ENCODE measurements around the gene OR2AK2. TPM values are rescaled to one million over a fixed set of nuclear protein-coding genes. Genes with fewer than 3 reads are reported as not detected.

Gene OR2AK2
- total RNA-seq, 1 experiment from 2014 or later = not detected

DNA sequence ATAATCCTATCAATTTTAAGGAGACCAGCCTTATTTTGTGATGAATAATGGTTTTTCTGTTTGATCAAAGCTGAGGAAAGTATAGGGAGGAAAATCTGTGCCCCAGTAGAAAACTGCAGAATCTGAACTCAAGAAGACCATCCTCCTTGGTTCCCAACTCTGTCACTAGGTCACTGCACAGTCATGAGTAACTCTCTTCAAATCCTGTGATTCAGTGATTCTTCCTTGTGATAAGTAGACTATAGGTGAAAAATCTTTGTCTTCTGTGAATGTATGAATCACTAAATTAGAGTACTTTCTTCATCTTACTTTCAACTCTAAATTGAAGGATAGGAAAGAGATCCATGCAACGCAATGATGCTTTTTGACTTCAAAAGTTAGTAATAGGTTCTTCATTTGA lies 35.1 kb downstream of the OR2AK2 start:
- no peak overlapping the region for H3K4me3 ChIP-seq
- no peak for DNase-seq

DNA sequence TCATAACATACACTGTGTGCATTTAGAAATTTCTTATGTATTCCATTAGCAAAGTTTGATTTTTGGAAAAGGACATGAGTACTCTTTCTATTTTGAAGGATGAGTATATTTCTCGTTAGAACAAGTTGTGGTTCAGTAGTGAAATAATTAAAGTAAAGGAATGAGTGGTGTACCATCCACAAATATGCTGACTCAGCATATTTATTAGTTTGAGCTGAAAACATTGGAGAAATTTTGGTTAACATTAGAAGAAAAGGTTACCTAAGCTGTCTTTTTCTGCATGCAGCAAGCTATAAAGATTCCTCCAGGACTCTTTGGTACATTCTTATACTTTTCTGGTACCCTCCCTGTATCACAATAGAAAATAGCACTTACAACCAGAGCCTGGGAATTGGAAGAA lies 42.7 kb downstream of the OR2AK2 start:
- DNase-seq = no peak
- H3K27me3 ChIP-seq = no peaks in the 10 kb centered on the region
- H3K36me3 ChIP-seq = no peaks in the 10 kb centered on the region
- H3K9me3 ChIP-seq = peaks cover 27% of the 10 kb centered on the region
- no peak overlapping the region for H3K4me3 ChIP-seq

More for the DNA sequence above, 35.1 kb downstream of the OR2AK2 start:
- no peaks in the 10 kb centered on the region for H3K9me3 ChIP-seq
- no peaks in the 10 kb centered on the region for H3K27me3 ChIP-seq
- no peaks in the 10 kb centered on the region for H3K36me3 ChIP-seq

DNA sequence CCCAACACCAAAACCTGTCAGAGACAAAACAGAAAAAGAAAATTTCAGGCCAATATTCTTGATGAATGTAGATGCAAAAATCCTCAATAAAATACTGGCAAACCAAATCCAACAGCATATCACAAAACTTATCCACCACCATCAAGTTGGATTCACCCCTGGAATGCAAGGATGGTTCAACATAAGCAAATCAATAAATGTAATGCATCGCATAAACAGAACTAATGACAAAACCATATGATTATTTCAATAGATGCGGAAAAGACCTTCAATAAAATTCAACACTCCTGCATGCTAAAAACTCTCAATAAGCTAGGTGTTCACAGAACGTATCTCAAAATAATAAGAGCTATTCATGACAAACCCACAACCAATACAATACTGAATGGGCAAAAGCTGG lies 44.6 kb downstream of the OR2AK2 start:
- Histone ChIP-seq H3K36me3 (no peaks in the 10 kb centered on the region), H3K27me3 (no peaks in the 10 kb centered on the region), H3K4me3 (no peak overlapping the region), H3K9me3 (peaks cover 27% of the 10 kb centered on the region)
- no peak for DNase-seq

DNA sequence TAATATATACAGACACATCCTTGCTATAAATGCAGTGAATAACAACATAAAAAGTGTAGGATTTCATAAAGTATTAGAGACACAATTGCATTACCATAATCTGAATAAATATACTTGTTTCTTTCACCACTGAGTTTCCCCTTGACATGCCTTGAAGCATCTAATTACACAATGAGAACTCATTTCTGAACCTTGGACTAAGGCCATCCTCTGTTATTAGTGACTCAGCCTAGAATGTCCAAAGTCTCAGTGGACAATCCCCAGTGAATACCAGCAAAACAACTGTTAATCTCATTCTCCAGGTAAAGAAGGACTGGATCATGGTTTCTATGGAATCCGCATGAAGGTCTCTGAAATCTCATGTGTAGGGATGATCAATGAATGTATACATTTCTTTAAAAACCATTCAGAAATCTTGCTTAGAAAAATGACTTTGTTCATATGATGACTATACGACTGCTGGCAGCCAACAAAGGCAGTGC lies 48.2 kb downstream of the OR2AK2 start, which contains the start of gene OR2L5:
Gene OR2L5 (plus strand): TSS at position 432 of the 482 bp plus-strand sequence. CDS start 8,288 bp downstream, outside the sequence.
- Histone ChIP-seq H3K4me3 (no peak within 1 kb of the TSS), H3K36me3 (no peaks in the 10 kb centered on the region), H3K27me3 (no peaks in the 10 kb centered on the region), H3K9me3 (peaks cover 23% of the 10 kb centered on the region)
- DNase-seq = no peak

DNA sequence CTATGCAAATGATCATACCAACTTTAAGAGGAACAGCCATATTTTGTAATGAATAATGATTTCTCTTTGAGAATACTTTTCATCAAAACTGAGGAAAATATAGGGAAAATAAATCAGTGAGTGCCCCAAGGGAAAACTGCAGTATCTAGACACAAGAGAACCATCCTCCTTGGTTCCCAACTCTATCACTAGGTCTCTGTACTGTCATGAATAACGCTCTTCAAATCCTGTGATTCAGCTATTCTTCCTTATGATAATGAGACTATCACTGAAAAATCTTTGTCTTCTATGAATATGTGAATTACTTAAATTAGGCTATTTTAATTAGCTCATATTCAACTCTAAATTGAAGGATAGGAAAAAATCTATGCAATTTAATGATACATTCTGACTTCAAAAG lies 50.8 kb downstream of the OR2AK2 start:
- no peaks in the 10 kb centered on the region for H3K36me3 ChIP-seq
- no peak overlapping the region for H3K4me3 ChIP-seq
- no peaks in the 10 kb centered on the region for H3K27me3 ChIP-seq
- DNase-seq = no peak
- H3K9me3 ChIP-seq = peaks cover 5% of the 10 kb centered on the region

Other genes with a start within 250 kb of the OR2AK2 start
- not detected in 2 replicates for gene OR6F1, start 248.6 kb upstream of the OR2AK2 start, total RNA-seq (2014; rRNA removed; shearing (Covaris generic); ENCODE audit: low replicate concordance)
- not detected in 2 replicates for gene OR14K1, start 226.6 kb upstream of the OR2AK2 start, total RNA-seq (2014; rRNA removed; shearing (Covaris generic); ENCODE audit: low replicate concordance)
- not detected in 2 replicates for gene OR14A2, start 217.1 kb upstream of the OR2AK2 start, total RNA-seq (2014; rRNA removed; shearing (Covaris generic); ENCODE audit: low replicate concordance)
- gene OR1C1, start 204.7 kb upstream of the OR2AK2 start, total RNA-seq (2014; rRNA removed; shearing (Covaris generic); ENCODE audit: low replicate concordance) = not detected in 2 replicates
- not detected in 2 replicates for gene OR14A16, start 141.1 kb upstream of the OR2AK2 start, total RNA-seq (2014; rRNA removed; shearing (Covaris generic); ENCODE audit: low replicate concordance)
- gene OR11L1, start 123.3 kb upstream of the OR2AK2 start, total RNA-seq (2014; rRNA removed; shearing (Covaris generic); ENCODE audit: low replicate concordance) = not detected in 2 replicates
- gene TRIM58, start 108.0 kb upstream of the OR2AK2 start, total RNA-seq (2014; rRNA removed; shearing (Covaris generic); ENCODE audit: low replicate concordance) = 10.8 and 13.7 TPM in 2 replicates
- 1.7 and 4.0 TPM in 2 replicates for gene OR2W3, start 69.6 kb upstream of the OR2AK2 start, total RNA-seq (2014; rRNA removed; shearing (Covaris generic); ENCODE audit: low replicate concordance)
- not detected in 2 replicates for gene OR2T8, start 45.0 kb upstream of the OR2AK2 start, total RNA-seq (2014; rRNA removed; shearing (Covaris generic); ENCODE audit: low replicate concordance)
- gene OR2AJ1, start 40.3 kb upstream of the OR2AK2 start, total RNA-seq (2014; rRNA removed; shearing (Covaris generic); ENCODE audit: low replicate concordance) = not detected in 2 replicates
- not detected in 2 replicates for gene OR2L8, start 16.4 kb upstream of the OR2AK2 start, total RNA-seq (2014; rRNA removed; shearing (Covaris generic); ENCODE audit: low replicate concordance)
- gene OR2L5, start 48.4 kb downstream of the OR2AK2 start, total RNA-seq (2014; rRNA removed; shearing (Covaris generic); ENCODE audit: low replicate concordance) = not detected in 2 replicates
- 0.16 TPM in 1 of 2 replicates, not detected in the other for gene OR2L2, start 64.8 kb downstream of the OR2AK2 start, total RNA-seq (2014; rRNA removed; shearing (Covaris generic); ENCODE audit: low replicate concordance)
- not detected in 2 replicates for gene OR2L3, start 81.6 kb downstream of the OR2AK2 start, total RNA-seq (2014; rRNA removed; shearing (Covaris generic); ENCODE audit: low replicate concordance)
- gene OR2L13, start 130.0 kb downstream of the OR2AK2 start, total RNA-seq (2014; rRNA removed; shearing (Covaris generic); ENCODE audit: low replicate concordance) = not detected in 2 replicates
- not detected in 2 replicates for gene OR2M5, start 179.9 kb downstream of the OR2AK2 start, total RNA-seq (2014; rRNA removed; shearing (Covaris generic); ENCODE audit: low replicate concordance)
- gene OR2M2, start 209.6 kb downstream of the OR2AK2 start, total RNA-seq (2014; rRNA removed; shearing (Covaris generic); ENCODE audit: low replicate concordance) = not detected in 2 replicates
- gene OR2M3, start 232.0 kb downstream of the OR2AK2 start, total RNA-seq (2014; rRNA removed; shearing (Covaris generic); ENCODE audit: low replicate concordance) = not detected in 2 replicates

Data from MG63 (cell line).